Spleen (tissue), 11 donors: Measurements from ENCODE around the gene ARL10. TPM values are rescaled to one million over a fixed set of nuclear protein-coding genes. Genes with fewer than 3 reads are reported as not detected.

ENCODE experiments used
- DNase-seq: peaks from one replicate; pipeline ENCODE4 v3.0.0-alpha.2; 2020
- H3K27ac ChIP-seq, 8 donors: fragments of 200-600 bp; sonication (generic) in 7 of 8; 1 replicate in 4 of 8; 2 replicates in 4 of 8; pipeline versions ENCODE4 v1.5.0 to v1.8.0; 2016 to 2021; ENCODE audit warnings: inconsistent platforms in 4 of 8, mild to moderate bottlenecking in 4 of 8, moderate library complexity in 1 of 8
- H3K27me3 ChIP-seq, 7 donors: fragments of 200-600 bp; sonication (generic) in 6 of 7; replicated peaks in 1 of 7; 1 replicate in 4 of 7; 2 replicates in 3 of 7; pipeline versions ENCODE4 v1.5.0 to v1.8.0; 2016 to 2021; ENCODE audit warnings: inconsistent platforms in 3 of 7, mild to moderate bottlenecking in 1 of 7
- H3K36me3 ChIP-seq, 6 donors: fragments of 200-600 bp; sonication (generic) in 5 of 6; 1 replicate in 4 of 6; 2 replicates in 2 of 6; pipeline versions ENCODE4 v1.5.0 to v1.8.0; 2016 to 2021; ENCODE audit warnings: inconsistent platforms in 2 of 6
- H3K4me1 ChIP-seq, 6 donors: fragments of 200-600 bp; sonication (generic) in 5 of 6; 1 replicate in 3 of 6; 2 replicates in 3 of 6; pipeline versions ENCODE4 v1.5.0 to v1.8.0; 2016 to 2021; ENCODE audit warnings: inconsistent platforms in 3 of 6
- H3K4me3 ChIP-seq, 8 donors: fragments of 200-600 bp; sonication (generic) in 7 of 8; 1 replicate in 4 of 8; 2 replicates in 4 of 8; pipeline versions ENCODE4 v1.5.0 to v1.8.0; 2016 to 2021; ENCODE audit warnings: inconsistent platforms in 4 of 8, mild to moderate bottlenecking in 4 of 8, moderate library complexity in 2 of 8
- H3K9me3 ChIP-seq, 8 donors: fragments of 200-600 bp; sonication (generic) in 7 of 8; 1 replicate in 4 of 8; 2 replicates in 4 of 8; pipeline versions ENCODE4 v1.5.0 to v1.8.0; 2016 to 2021; ENCODE audit warnings: inconsistent platforms in 4 of 8
- POLR2A ChIP-seq, 3 donors: fragments of 450-650 bp; IDR thresholded peaks; one replicate each; pipeline ENCODE4 v1.5.1; 2017; ENCODE audit warnings: antibody characterized with exemption in 3 of 3, mild to moderate bottlenecking in 1 of 3
- POLR2AphosphoS5 ChIP-seq, 3 donors: sonication (generic); formaldehyde crosslinking; IDR thresholded peaks; one replicate each; pipeline ENCODE4 v1.5.1; 2017; ENCODE audit warnings: antibody characterized with exemption in 3 of 3
- WGBS, 5 donors: extraction: QIAGEN DNeasy Blood & Tissue Kit in 3 of 5; methylation state at CpG; one replicate each; pipeline versions ENCODE4 v1.1.5 to v1.1.7; 2013 to 2018; 5-methylcytosine and 5-hydroxymethylcytosine counted together
- intact Hi-C: fragments of 100-400 bp; cut with DNase I; formaldehyde crosslinking; loops from one replicate; pipeline ENCODE4 v1.15.0; 2023; ENCODE audit warnings: low total_unique reads
- microRNA-seq, 3 donors: library from miRNA; unstranded; fragments of <30 nt; microRNA quantifications; one replicate each; pipeline versions ENCODE4 to v1.1.0, GENCODE V29; 2019 to 2020
- polyA plus RNA-seq, 3 donors: library from polyadenylated mRNA; stranded (reverse); fragments of 200-250 nt; gene quantifications; one replicate each; pipeline ENCODE4 v1.2.1, GENCODE V29; 2013
- small RNA-seq, 4 donors: library from RNA; depleted of rRNA; stranded (forward); fragments of <200 nt; gene quantifications; one replicate each; pipeline ENCODE3, GENCODE V24; 2016
- total RNA-seq, 7 donors: library from RNA; depleted of rRNA in 3 of 7; stranded (reverse); fragments of >200 nt in 3 of 7; fragmentation: NEBNext Ultra II Directional in 4 of 7; extraction: Animal tissue kit (Norgen Biotek cat#: 25700) in 4 of 7; gene quantifications; one replicate each; pipeline versions ENCODE4 v1.1.0 to v1.2.1, GENCODE V29; 2016 to 2021
- TF ChIP-seq, protein P1 (sequence below), 11 experiments: fragments of 200-600 bp in 7 of 11; fragments of 450-650 bp in 4 of 11; sonication (generic) in 4 of 11; IDR thresholded peaks in 8 of 11; conservative IDR thresholded peaks in 3 of 11; 1 replicate in 7 of 11; 2 replicates in 4 of 11; pipeline versions ENCODE4 v1.4.0 to v1.8.0; 2016 to 2021; ENCODE audit warnings: antibody characterized with exemption in 11 of 11, inconsistent platforms in 4 of 11, mild to moderate bottlenecking in 1 of 11
- donor health status: healthy with polysubstance abuse.
- donor health status: DM: no; HTN: no; CAD: no; lungs with moderate emphysema.
- donor health status: DM: no; HTN: no; CAD: no.
- donor health status: Bipolar disorder and iron deficiency.
- donor health status: healthy.
- donor health status: DM: no; HTN: no; CAD: no.
- donor health status: DM: yes; HTN: yes; CAD: no.

The ARL10 gene
- total and polyA plus RNA-seq, 10 donors: 1.6 to 17.8 (median 6.8) TPM

- intact Hi-C loops: no loop called here
- H3K9me3 ChIP-seq: no peaks in the 10 kb centered on the region
- WGBS, 5 donors: 47 to 69% (median 68%) methylated on average over 4 of the region's 4 CpGs
- DNase-seq: no peak
- H3K4me3 ChIP-seq: no peak overlapping the region
- peaks cover 0 to 3% (median 0%) of the 10 kb centered on the region in 6 donors for H3K4me1 ChIP-seq
- TF ChIP-seq, protein P1, sequence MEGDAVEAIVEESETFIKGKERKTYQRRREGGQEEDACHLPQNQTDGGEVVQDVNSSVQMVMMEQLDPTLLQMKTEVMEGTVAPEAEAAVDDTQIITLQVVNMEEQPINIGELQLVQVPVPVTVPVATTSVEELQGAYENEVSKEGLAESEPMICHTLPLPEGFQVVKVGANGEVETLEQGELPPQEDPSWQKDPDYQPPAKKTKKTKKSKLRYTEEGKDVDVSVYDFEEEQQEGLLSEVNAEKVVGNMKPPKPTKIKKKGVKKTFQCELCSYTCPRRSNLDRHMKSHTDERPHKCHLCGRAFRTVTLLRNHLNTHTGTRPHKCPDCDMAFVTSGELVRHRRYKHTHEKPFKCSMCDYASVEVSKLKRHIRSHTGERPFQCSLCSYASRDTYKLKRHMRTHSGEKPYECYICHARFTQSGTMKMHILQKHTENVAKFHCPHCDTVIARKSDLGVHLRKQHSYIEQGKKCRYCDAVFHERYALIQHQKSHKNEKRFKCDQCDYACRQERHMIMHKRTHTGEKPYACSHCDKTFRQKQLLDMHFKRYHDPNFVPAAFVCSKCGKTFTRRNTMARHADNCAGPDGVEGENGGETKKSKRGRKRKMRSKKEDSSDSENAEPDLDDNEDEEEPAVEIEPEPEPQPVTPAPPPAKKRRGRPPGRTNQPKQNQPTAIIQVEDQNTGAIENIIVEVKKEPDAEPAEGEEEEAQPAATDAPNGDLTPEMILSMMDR (IDR thresholded peaks at IDR 0.05 in 8 of 11, conservative IDR thresholded peaks at IDR 0.05 in 3 of 11): no peak
- TF ChIP-seq POLR2A (IDR thresholded peaks at IDR 0.05) (no peak), POLR2AphosphoS5 (IDR thresholded peaks at IDR 0.05) (no peak)
- peak overlapping the region in 1 of 8 donors; percentile 28 for H3K27ac ChIP-seq
- no peaks in the 10 kb centered on the region for H3K27me3 ChIP-seq
- no peaks in the 10 kb centered on the region for H3K36me3 ChIP-seq
Observed at GRCh38 chr5:176427971-176428370, 62.7 kb downstream of the ARL10 start.

GRCh38 chr5:176429972-176430371 is 64.7 kb downstream of the ARL10 start:
- Histone ChIP-seq H3K27ac (no peak overlapping the region), H3K36me3 (no peaks in the 10 kb centered on the region), H3K27me3 (no peaks in the 10 kb centered on the region), H3K4me1 (peaks cover 0 to 5% (median 0%) of the 10 kb centered on the region in 6 donors), H3K9me3 (no peaks in the 10 kb centered on the region), H3K4me3 (no peak overlapping the region)
- WGBS, 5 donors: 65 to 88% (median 74%) methylated on average over 4 of the region's 4 CpGs
- TF ChIP-seq, protein P1 (IDR thresholded peaks at IDR 0.05 in 8 of 11, conservative IDR thresholded peaks at IDR 0.05 in 3 of 11): no peak
- TF ChIP-seq POLR2AphosphoS5 (IDR thresholded peaks at IDR 0.05) (no peak), POLR2A (IDR thresholded peaks at IDR 0.05) (no peak)
- intact Hi-C loops: no loop called here
- DNase-seq: no peak

Small RNA genes within 50 kb of the gene (microRNA-seq; reads per million reads assigned to microRNA genes)
- gene MIR1271: 2.5 to 4.9 (median 3.3) reads per million in 3 donors

Small RNA genes within 50 kb of the gene (small RNA-seq; reads per million reads assigned to genes)
- 0 to 0.35 (median 0.10) reads per million in 4 donors for gene MIR1271

Other genes starting within 250 kb of the ARL10 start
- 10 to 100 TPM; 19.4 to 33.8 (median 27.9) TPM for gene SIMC1, start 127.1 kb upstream of the ARL10 start, total RNA-seq
- gene SIMC1, start 127.1 kb upstream of the ARL10 start, polyA plus RNA-seq: 1 to 10 TPM; 5.2 to 6.6 (median 5.3) TPM
- gene KIAA1191, start 3.7 kb upstream of the ARL10 start, total RNA-seq: 10 to 100 TPM; 60.2 to 99.0 (median 75.1) TPM
- 10 to 100 TPM; 24.4 to 34.4 (median 26.3) TPM for gene KIAA1191, start 3.7 kb upstream of the ARL10 start, polyA plus RNA-seq
- gene NOP16, start 23.1 kb downstream of the ARL10 start, total RNA-seq: 10 to 100 TPM in 5 of 7 donors, 1 to 10 TPM in 2; 5.9 to 23.3 (median 12.4) TPM
- 10 to 100 TPM; 37.4 to 47.1 (median 41.5) TPM for gene NOP16, start 23.1 kb downstream of the ARL10 start, polyA plus RNA-seq
- gene HIGD2A, start 23.3 kb downstream of the ARL10 start, total RNA-seq: 100 to 1,000 TPM in 4 of 7 donors, 10 to 100 TPM in 3; 89.3 to 191 (median 102) TPM
- gene HIGD2A, start 23.3 kb downstream of the ARL10 start, polyA plus RNA-seq: 100 to 1,000 TPM; 196 to 276 (median 220) TPM
- 10 to 100 TPM; 51.9 to 70.2 (median 62.9) TPM for gene CLTB, start 51.1 kb downstream of the ARL10 start, total RNA-seq
- 10 to 100 TPM; 64.1 to 98.4 (median 69.2) TPM for gene CLTB, start 51.1 kb downstream of the ARL10 start, polyA plus RNA-seq
- gene FAF2, start 82.9 kb downstream of the ARL10 start, total RNA-seq: 10 to 100 TPM; 28.6 to 41.3 (median 34.0) TPM
- gene FAF2, start 82.9 kb downstream of the ARL10 start, polyA plus RNA-seq: 1 to 10 TPM; 7.6 to 9.4 (median 9.1) TPM
- gene RNF44, start 171.9 kb downstream of the ARL10 start, total RNA-seq: 100 to 1,000 TPM in 6 of 7 donors, 10 to 100 TPM in 1; 75.1 to 143 (median 121) TPM
- gene RNF44, start 171.9 kb downstream of the ARL10 start, polyA plus RNA-seq: 10 to 100 TPM; 28.0 to 82.1 (median 44.4) TPM
- 1 to 10 TPM in 1 of 7 donors, under 1 TPM in 4, not detected in 2; 0.17 to 1.4 (median 0.54) TPM for gene CDHR2, start 183.9 kb downstream of the ARL10 start, total RNA-seq
- under 1 TPM; 0.02 to 0.26 (median 0.10) TPM for gene CDHR2, start 183.9 kb downstream of the ARL10 start, polyA plus RNA-seq
- gene GPRIN1, start 244.7 kb downstream of the ARL10 start, total RNA-seq: 1 to 10 TPM in 4 of 7 donors, under 1 TPM in 3; 0.52 to 1.3 (median 1.1) TPM
- gene GPRIN1, start 244.7 kb downstream of the ARL10 start, polyA plus RNA-seq: under 1 TPM; 0.13 to 0.48 (median 0.46) TPM